GM21619 (cell line): Measurements from ENCODE around the gene ATRNL1.
"Not testable (repeated sequence)": the region's sequence is repeated elsewhere in the genome, so short reads cannot be mapped to it uniquely, and the experiment has no call there.

ENCODE experiments used
- ATAC-seq: cut with Tn5 transposase; IDR thresholded peaks from one replicate; pipeline ENCODE4 v1.9.1; 2021; ENCODE audit not compliant: unreplicated experiment

ATRNL1 gene

GRCh38 chr10:115745943-115746342 is 652.8 kb downstream of the ATRNL1 start:
- no peak for ATAC-seq

DNA sequence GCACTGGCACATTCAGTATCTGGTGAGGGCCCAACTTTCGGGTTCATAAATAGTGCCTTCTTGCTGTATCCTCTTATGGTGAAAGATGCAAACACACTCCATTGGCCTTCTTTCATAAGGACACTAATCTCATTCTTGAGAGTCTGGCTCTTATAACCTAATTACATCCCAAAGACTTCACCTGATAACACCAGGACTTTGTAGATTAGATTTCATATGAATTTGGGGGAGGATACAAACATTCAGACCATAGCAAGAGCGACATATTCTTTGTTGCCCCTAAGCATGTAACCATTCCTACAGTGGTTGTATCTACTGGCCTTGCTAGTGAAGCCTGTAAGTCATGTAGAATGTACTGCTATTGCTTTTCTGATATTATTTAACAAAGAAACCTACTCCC is 654.6 kb downstream of the ATRNL1 start:
- ATAC-seq: no peak

- not testable (repeated sequence) for ATAC-seq
Measured at GRCh38 chr10:115758488-115758887, 665.3 kb downstream of the ATRNL1 start.

DNA sequence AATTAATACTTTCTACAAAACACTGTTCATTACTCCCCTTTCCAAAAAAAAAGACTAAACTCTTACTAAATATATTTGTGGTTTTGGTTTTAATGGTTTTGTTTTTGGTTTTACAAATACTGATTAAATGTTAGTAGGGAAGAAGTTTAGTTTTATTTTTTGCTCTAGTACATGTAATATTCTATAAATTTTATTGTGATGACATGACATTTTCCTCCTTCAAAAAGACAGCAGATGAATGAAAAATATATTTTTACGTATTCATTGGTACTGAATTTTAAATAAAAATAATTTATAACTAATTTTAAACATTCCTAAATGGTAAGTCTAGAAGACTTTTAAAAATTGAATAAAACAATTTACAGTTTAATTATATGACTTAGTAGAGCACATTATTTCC is 667.0 kb downstream of the ATRNL1 start:
- no peak for ATAC-seq

GRCh38 chr10:115761166-115761565 is 668.0 kb downstream of the ATRNL1 start:
- no peak for ATAC-seq

DNA sequence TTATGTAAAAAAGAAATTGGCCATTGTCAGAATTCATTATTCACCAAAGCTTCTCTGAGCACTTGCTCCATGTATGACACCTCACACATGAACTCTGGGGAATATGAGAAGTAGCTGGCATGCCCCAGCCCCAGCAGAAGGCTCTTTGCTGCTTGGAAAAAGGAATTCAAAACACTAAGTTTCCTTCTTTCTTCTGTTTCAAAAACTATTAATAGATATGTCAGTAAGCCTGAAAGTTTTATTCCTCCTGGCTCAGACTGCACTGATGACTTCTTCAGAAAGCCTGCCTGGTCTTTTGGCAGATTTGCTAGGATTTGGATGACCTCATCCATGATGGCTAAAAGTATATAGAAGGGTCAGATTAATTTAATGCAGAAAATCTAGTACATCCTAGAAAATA is 668.9 kb downstream of the ATRNL1 start:
- no peak for ATAC-seq

DNA sequence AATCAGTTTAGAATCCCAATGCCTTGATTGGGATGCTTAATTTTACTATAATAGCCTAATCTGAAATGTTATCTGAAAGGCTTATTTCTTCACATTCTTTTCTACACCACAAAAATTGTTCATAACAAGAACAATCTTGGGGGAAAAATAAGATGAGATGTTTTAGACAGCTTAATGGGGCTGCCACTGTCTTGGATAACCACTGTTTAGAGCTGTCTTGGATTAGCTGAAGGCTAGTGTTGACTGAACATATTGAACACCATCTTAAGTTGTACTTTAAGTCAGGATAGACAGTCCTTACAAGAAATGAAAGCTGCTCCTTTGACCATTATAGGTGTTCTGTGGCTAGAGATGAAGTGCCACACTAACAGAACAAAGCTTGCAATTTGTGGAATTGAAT is 678.6 kb downstream of the ATRNL1 start:
- no peak for ATAC-seq

DNA sequence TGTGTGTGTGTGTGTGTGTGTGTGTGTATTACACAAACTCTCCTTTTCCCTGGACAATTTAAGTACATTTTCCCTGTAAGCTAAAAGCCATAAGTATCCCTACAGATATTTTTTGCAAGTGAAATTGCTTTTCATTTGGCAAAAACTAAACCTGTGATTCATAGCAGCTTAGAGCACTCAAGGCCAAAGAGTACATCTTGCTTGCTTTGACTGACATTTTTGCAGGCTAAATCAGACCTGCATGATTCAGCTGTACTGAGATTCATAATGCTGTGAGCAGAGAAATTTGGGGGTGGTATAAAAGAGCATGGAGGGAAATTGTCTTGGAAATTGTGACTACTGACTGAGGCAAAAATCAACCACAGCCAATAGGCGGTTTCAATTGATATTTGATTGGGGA is 679.4 kb downstream of the ATRNL1 start:
- ATAC-seq: no peak

- no peak for ATAC-seq
Measured at GRCh38 chr10:115773832-115774231, 680.7 kb downstream of the ATRNL1 start.

GRCh38 chr10:115774721-115775120 is 681.6 kb downstream of the ATRNL1 start:
- no peak for ATAC-seq

- no peak for ATAC-seq
Measured at GRCh38 chr10:115777646-115778045, 684.5 kb downstream of the ATRNL1 start.

DNA sequence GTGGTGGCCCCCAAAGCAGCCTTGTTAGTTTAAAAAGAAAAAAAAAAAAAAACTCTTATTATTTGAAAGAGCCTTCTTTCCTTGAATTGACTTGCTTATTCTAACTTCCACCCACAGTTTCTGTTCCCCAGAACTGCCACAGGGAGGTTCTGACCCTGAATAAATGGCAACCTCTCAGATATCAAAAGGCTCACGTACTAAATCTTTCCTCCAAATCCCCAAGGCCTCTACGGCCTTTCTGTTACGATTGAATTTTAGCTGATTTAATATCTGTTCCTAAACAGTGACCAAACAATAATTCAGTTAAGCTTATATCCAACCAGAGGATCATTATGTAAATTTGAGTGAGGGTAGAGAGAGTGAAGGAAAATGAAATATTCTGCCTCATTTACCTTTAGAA is 697.1 kb downstream of the ATRNL1 start:
- no peak for ATAC-seq

- no peak for ATAC-seq
Measured at GRCh38 chr10:115795964-115796363, 702.8 kb downstream of the ATRNL1 start.

- ATAC-seq: no peak
Measured at GRCh38 chr10:115801457-115801856, 708.3 kb downstream of the ATRNL1 start.

- no peak for ATAC-seq
Measured at GRCh38 chr10:115801992-115802391, 708.8 kb downstream of the ATRNL1 start.

GRCh38 chr10:115802911-115803310 is 709.7 kb downstream of the ATRNL1 start:
- ATAC-seq: no peak

GRCh38 chr10:115814542-115814941 is 721.4 kb downstream of the ATRNL1 start:
- ATAC-seq: no peak

- ATAC-seq: no peak
Measured at GRCh38 chr10:115818012-115818411, 724.8 kb downstream of the ATRNL1 start.

- no peak for ATAC-seq
Measured at GRCh38 chr10:115826396-115826795, 733.2 kb downstream of the ATRNL1 start.

DNA sequence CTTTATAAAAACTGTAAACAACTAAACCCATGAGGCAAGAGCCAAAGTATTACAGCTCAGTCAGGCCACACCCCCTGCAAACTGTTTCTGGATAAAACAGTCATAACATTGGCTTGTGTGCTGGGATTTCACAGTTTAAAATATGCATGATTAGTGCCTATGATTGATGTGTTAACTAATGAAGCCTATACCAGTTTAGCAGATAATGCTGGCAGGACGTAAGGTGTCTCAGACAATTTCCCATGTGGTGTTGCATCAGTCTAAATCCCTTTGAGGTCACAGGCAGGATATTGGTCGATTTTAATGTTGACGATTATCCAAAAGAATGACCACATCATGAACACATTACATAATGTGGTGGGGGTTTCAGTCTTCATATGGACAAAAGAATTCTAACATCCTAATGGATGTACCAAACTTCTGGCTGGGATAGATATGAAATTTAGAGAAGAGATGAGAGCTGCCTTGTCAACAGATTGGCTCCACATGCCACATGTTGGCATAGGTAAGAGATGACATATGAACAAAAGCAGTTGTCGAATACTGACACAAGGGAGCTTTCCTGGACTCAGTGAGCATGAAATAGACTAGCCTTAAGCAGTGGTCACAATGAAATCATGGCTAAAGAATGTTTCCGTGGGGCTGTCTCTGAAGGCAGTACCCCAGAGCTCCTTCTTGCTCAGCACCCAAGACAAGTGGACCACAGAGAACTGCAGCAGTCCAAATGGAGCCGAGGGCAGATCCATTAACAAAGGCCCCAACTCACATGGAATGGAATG is 734.3 kb downstream of the ATRNL1 start:
- ATAC-seq: no peak

DNA sequence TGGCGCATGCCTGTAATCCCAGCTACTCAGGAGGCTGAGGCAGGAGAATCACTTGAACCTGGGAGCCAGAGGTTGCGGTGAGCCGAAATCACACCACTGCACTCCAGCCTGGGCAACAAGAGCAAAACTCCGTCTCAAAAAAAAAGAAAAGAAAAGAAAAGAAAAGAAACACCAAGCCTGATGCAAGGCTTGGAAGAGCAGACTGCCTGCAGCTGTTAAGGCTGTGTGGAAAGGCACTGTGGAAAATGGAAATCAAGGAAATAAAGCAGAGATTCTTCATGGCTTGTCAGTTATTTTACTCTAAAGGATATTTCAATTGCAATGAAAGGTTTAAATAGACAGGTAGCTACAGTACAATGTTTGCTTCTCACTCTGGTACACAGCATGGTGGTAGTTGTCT is 735.0 kb downstream of the ATRNL1 start:
- ATAC-seq: not testable (repeated sequence)

GRCh38 chr10:115829521-115830205 is 736.5 kb downstream of the ATRNL1 start:
- no peak for ATAC-seq
